Measurements from ENCODE around the gene PCDHB6.
A peak's percentile ranks its signal among the peaks of the same experiment; 100 is the strongest.
"Not testable (repeated sequence)": the region's sequence is repeated elsewhere in the genome, so short reads cannot be mapped to it uniquely, and the experiment has no call there.

Gene PCDHB6

GRCh38 chr5:141149812-141150211 is at the start of gene PCDHB6:
Gene PCDHB6 (plus strand): TSS chr5:141150057. CDS start chr5:141150258, 201 bp downstream.
- DNase-seq = no peak

- DNase-seq = peak; percentile 16
Observed at GRCh38 chr5:141100243-141100805, 49.5 kb upstream of the PCDHB6 start, which contains the start of gene PCDHB3. Gene PCDHB3 (plus strand): TSS chr5:141100473. CDS start chr5:141100650, 177 bp downstream.

GRCh38 chr5:141101059-141101458 is 48.8 kb upstream of the PCDHB6 start:
- no peak for DNase-seq

- not testable (repeated sequence) for DNase-seq
Observed at GRCh38 chr5:141102070-141102469, 47.8 kb upstream of the PCDHB6 start.

- not testable (repeated sequence) for DNase-seq
Observed at GRCh38 chr5:141102471-141102870, 47.4 kb upstream of the PCDHB6 start.

- DNase-seq = no peak
Observed at GRCh38 chr5:141105350-141105749, 44.5 kb upstream of the PCDHB6 start.

GRCh38 chr5:141119250-141119649 is 30.6 kb upstream of the PCDHB6 start:
- DNase-seq = no peak

- no peak for DNase-seq
Observed at GRCh38 chr5:141121563-141121962, 28.3 kb upstream of the PCDHB6 start, which contains the start of gene PCDHB4. Gene PCDHB4 (plus strand): TSS chr5:141121818. CDS start chr5:141121999, 181 bp downstream.

- no peak for DNase-seq
Observed at GRCh38 chr5:141121985-141122384, 27.9 kb upstream of the PCDHB6 start.

GRCh38 chr5:141123396-141124135 is 26.3 kb upstream of the PCDHB6 start:
- DNase-seq = not testable (repeated sequence)

GRCh38 chr5:141127305-141127704 is 22.6 kb upstream of the PCDHB6 start:
- DNase-seq = no peak

- DNase-seq = no peak
Observed at GRCh38 chr5:141135030-141135717, 14.7 kb upstream of the PCDHB6 start, which contains the start of gene PCDHB5. Gene PCDHB5 (plus strand): TSS chr5:141135206. CDS start chr5:141135435, 229 bp downstream.

GRCh38 chr5:141135718-141136266 is 14.1 kb upstream of the PCDHB6 start:
- no peak for DNase-seq

GRCh38 chr5:141137346-141137745 is 12.5 kb upstream of the PCDHB6 start:
- DNase-seq = not testable (repeated sequence)

- no peak for DNase-seq
Observed at GRCh38 chr5:141150224-141150992, 551 bp downstream of the PCDHB6 start.

- no peak for DNase-seq
Observed at GRCh38 chr5:141150993-141151325, 1.1 kb downstream of the PCDHB6 start.

GRCh38 chr5:141151632-141152031 is 1.8 kb downstream of the PCDHB6 start:
- DNase-seq = not testable (repeated sequence)

- DNase-seq = not testable (repeated sequence)
Observed at GRCh38 chr5:141152096-141152495, 2.2 kb downstream of the PCDHB6 start.

- DNase-seq = no peak
Observed at GRCh38 chr5:141155540-141156374, 5.9 kb downstream of the PCDHB6 start.

- DNase-seq = not testable (repeated sequence)
Observed at GRCh38 chr5:141157356-141157755, 7.5 kb downstream of the PCDHB6 start.

- not testable (repeated sequence) for DNase-seq
Observed at GRCh38 chr5:141157901-141158300, 8.0 kb downstream of the PCDHB6 start.

All from stimulated activated CD4-positive, alpha-beta T cell treated with anti-CD3 and anti-CD28 coated beads, Interleukin-4, amount 100 ng/mL, for 1 hour (primary cell).